Activated naive CD4-positive, alpha-beta T cell treated with Interleukin-2 at 50 U/mL for 16 hours (primary cell): ENCODE results near the gene LNPK.
"Not testable (repeated sequence)": the region's sequence is repeated elsewhere in the genome, so short reads cannot be mapped to it uniquely, and the experiment has no call there.

Source experiments
- DNase-seq: peaks from one replicate; pipeline ENCODE4 v3.0.0-alpha.2; 2020

LNPK gene, protein sequence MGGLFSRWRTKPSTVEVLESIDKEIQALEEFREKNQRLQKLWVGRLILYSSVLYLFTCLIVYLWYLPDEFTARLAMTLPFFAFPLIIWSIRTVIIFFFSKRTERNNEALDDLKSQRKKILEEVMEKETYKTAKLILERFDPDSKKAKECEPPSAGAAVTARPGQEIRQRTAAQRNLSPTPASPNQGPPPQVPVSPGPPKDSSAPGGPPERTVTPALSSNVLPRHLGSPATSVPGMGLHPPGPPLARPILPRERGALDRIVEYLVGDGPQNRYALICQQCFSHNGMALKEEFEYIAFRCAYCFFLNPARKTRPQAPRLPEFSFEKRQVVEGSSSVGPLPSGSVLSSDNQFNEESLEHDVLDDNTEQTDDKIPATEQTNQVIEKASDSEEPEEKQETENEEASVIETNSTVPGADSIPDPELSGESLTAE

GRCh38 chr2:176001916-176002687 is at the start of gene LNPK:
Gene LNPK, minus strand, starts transcription at chr2:176002267. Its CDS starts 6,683 bp downstream, at chr2:175995584.
- DNase-seq = peak; percentile 93

- DNase-seq = no peak
Observed at GRCh38 chr2:176039375-176039774, 37.3 kb upstream of the LNPK start.

DNA sequence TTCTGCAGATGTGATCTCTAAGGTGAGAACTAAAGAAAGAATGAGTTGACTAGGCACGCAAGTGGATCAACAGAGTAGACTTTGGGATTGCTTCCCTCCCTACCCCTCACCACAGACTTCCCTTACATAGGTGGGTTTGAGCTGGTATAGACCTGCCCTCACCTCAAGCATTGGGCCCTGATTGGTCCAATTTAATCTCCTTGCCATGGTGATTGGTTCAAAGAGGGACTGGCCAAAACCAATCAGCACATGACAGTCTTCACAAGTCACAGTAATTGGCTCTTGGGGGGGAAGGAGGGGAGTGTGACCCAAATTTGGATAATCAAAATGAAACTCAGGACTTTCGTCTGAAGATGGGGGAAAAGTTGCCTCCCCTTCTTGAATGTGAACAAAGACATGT is 36.6 kb upstream of the LNPK start:
- DNase-seq = no peak

GRCh38 chr2:176035013-176035691 is 33.1 kb upstream of the LNPK start:
- DNase-seq = no peak

- DNase-seq = no peak
Observed at GRCh38 chr2:176027806-176028205, 25.7 kb upstream of the LNPK start.

- no peak for DNase-seq
Observed at GRCh38 chr2:176025932-176026331, 23.9 kb upstream of the LNPK start.

DNA sequence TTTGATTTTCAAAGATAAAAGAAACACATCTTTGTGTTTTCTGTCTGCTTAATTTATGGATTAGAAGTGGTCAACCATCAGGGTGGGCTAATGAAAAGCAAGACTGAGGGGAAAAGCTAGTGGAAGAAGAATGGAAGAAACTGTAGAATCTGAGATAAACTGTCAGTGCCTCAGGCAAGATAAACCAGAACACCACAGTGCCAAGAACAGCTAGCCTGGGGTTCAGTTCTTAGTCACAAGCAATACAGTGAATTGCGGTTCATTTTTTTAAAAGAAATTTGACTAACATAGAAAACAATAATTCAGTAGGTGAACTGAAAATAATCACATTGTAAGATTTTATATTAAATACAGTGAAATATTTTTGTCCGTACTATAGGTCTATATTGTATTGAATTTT is 22.0 kb upstream of the LNPK start:
- DNase-seq = no peak

DNA sequence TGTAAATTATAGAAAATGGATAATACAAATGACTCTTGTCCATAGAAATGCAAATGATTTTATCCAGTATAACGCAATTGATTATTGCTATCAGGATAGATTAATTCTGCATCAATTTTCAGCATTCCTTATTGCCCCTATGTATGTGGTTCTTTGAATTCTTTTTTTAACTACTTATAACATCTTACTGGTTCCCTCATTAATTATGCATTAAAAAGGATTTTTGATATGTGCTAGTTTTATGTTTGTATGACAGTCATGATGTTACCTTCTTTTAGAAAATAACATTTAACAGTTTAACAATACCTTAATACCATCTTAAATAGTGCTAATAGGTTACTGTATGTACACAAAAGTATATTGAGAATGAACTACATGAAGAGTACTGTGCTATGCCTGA is 20.0 kb upstream of the LNPK start:
- DNase-seq = no peak

DNA sequence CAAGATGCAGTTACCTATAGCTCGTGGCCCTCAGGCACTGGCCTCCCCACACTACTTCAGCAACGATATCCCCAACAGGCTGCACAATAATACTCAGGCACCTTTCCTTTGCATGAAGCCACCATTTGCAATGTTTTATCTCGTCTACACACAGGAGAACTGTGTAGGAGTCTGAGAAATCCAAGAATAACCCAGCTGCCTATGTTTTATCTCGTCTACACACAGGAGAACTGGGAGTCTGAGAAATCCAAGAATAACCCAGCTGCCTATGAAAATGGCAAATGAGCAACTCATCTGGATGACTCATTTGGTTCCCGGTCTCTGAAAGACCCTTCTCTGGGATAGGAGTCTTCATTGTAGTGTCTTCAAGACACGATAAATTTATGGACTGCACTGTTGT is 18.3 kb upstream of the LNPK start:
- DNase-seq = no peak

GRCh38 chr2:176018708-176019107 is 16.6 kb upstream of the LNPK start:
- no peak for DNase-seq

- DNase-seq = no peak
Observed at GRCh38 chr2:176009445-176009844, 7.4 kb upstream of the LNPK start.

DNA sequence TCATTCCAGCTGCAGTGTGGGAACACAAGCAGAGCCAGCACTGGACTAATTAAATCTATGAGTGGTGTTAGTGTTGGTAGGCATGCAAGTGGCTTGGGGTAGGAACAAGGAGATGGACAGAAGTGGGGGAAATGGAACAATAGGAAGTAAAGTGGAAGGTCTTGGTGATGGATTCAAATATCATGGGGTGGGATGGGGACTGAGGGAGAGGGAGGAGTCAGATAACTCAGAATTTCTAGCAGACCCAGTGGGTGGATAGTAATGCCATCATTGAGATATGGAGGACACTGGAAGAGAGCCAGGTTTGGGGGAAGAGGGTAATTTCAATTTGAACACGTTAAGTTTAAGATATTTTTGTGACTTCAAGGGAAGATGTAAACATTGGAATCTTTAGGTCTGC is 2.9 kb upstream of the LNPK start:
- no peak for DNase-seq

GRCh38 chr2:176003958-176004357 is 1.9 kb upstream of the LNPK start:
- no peak for DNase-seq

DNA sequence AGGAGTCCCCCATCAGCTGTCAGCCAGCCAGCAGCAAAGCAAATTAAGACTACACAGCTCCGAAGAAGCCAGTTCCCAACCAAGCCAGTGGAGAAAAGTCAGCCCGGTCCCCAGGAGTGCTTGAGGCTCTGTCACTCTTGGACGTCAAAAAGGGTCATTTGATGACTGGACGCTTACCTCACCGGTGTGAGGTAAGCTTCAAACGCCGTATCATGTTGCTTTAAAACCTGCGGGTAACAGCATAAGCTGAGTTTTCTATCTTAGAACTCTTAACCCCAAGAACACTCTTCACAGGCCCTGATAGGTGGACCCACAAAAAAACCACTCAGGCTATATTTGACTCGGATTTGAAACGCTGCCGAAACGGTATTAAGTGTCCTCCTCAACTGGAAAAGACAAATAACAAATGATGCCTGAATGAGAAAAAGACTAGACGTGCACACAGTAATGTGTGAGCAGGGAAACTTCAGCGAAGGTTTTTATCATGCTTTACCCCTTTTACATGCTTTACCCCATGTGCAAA is 682 bp upstream of the LNPK start:
- no peak for DNase-seq

DNA sequence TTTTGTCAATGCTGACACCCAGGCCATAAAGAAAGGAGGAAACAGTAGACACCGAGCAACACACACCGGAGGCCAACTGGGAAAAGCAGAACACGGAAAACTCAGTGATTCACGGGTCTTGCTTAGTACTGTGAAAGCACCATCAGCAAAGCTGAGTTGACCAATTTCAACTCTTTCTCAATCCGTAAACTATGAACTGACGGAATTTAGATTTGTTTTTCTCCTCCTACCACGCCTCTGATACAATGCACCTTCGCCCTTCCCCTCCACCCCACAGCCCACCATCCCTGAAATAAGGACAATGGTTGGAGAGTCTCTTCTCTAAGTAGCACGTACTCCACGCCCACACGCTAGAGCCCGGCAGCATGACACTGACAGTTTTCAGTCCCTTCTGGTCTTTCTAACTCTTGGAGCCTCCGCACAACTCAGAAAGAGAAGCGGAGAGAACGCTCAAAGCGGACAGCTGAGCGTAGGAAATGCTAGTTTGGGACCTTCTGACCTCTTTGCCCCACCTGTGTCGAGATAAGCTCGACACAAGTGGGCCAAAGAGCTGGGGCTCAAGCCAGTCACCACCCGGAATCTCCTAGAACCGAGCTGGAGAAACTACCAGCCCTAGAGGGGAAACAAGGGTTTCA is 669 bp downstream of the LNPK start:
- DNase-seq = peak; percentile 59

- DNase-seq = no peak
Observed at GRCh38 chr2:175999283-175999819, 2.7 kb downstream of the LNPK start.

DNA sequence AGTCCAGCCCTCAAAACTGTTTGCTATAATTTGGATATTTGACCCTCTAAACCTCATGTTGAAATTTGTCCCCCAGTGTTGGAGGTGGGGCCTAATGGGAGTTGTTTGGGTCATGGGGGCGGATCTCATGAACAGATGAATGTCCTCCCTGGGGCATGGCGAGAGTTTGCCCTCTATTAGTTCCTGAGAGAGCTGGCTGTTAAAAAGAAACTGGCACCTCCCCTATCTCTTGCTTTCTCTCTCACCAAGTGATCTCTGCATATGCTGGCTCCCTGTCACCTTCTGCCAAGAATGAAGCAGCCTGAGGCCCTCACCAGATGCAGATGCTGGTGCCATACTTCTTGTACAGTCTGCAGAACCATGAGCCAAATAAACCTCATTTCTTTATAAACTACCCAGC is 12.0 kb downstream of the LNPK start:
- DNase-seq = no peak

DNA sequence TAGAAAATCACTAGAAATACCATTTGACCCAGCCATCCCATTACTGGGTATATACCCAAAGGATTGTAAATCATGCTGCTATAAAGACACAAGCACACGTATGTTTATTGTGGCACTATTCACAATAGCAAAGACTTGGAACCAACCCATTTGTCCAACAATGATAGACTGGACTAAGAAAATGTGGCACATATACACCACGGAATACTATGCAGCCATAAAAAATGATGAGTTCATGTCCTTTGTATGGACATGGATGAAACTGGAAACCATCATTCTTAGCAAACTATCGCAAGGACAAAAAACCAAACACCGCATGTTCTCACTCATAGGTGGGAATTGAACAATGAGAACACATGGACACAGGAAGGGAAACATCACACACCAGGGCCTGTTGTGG is 14.9 kb downstream of the LNPK start:
- not testable (repeated sequence) for DNase-seq

GRCh38 chr2:175984846-175985245 is 17.2 kb downstream of the LNPK start:
- no peak for DNase-seq

DNA sequence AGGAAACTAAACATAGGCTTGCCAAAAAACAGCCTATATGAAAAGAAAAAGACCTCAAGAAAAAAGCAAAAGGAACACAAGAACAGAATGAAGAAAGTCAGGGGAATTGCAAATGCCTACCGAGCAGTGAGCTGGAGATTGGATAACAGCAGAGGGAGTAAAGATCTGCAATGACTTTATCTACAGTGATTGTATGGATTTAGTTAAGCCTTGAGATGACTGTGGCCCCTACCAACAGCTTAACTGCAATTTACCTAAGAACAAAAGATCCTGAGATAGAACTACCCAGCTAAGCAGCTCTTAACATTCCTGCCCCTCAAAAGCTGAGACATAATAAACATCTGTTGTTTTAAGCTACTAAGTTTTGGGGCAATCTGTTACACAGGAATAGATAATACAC is 20.5 kb downstream of the LNPK start:
- DNase-seq = no peak

DNA sequence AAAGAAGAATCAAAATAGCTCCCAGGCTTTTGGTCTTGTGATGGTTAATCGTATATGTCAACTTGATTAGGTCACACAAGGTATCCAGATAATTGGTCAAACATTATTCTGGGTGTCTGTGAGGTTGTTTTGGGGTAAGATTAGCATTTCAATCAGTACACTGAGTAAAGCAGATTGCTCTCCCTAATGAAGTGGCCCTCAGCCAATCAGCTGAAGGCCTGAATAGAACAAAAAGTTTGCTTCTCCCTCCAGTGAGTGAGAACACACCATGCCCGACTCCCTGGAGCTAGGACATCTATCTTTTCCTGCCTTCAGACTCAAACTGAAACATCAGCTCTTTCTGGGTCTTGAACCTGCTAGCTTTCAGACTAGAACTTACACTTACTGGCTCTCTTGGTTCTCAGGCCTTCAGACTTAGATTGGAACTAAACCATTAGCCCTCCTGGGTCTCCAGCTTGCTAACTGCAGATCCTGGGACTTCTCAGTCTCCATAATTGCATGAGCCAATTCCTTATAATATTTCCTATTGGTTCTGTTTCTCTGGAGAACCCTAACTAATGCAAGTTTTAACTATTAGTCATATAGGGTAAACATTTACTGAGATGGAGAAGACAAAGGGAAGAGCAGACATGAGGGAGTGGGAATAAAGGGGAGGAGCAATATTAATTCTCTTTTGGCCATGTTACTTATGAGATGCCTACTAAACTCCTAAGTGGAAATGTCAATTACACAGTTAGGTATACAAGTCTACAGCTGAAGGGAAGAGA is 25.5 kb downstream of the LNPK start:
- no peak for DNase-seq

- DNase-seq = no peak
Observed at GRCh38 chr2:175973373-175973772, 28.7 kb downstream of the LNPK start.
